DND-41 (cell line): Measurements from ENCODE around the gene PCDH1.
A peak's percentile ranks its signal among the peaks of the same experiment; 100 is the strongest.

ENCODE experiments used
- CTCF ChIP-seq: IDR thresholded peaks from 2 replicates; pipeline ENCODE4 v1.5.1; 2012; ENCODE audit warnings: borderline replicate concordance, low read length, moderate library complexity, mild to moderate bottlenecking; ENCODE audit not compliant: poor library complexity, severe bottlenecking; ENCODE audit errors: extremely low read depth
- EZH2 ChIP-seq: IDR thresholded peaks from 3 replicates; pipeline ENCODE4 v1.6.1; 2012; ENCODE audit warnings: borderline replicate concordance, low read depth, mild to moderate bottlenecking, moderate library complexity, low read length, inconsistent platforms; ENCODE audit not compliant: severe bottlenecking

DNA sequence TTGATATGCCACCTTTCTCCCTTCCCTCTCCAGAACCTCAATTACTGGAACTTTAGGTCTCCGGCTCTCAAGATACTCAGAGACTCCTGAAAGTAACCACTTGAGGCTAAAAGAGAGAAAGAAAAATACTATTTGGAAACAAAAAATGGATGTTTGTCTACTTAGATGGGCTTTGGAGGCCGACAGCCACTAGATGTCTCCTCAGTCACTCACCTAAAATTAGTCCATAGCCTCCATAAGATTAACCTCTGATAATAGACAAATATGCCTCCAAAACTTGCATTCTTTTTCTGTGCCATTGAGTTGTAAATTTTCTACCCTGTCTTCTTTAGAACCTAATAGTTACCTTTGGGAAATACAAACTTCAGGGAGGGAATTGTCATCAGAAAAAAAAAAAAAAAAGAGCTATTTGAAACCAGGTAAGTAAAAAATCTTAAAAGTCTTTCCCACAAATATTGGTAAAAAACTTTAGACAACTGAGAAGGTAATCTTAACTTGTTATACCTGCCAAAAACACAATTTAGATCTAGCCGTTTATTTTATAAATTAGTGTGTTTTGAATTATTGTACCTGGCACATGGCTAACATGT is 11.2 kb upstream of the PCDH1 start:
- TF ChIP-seq EZH2 (no peak), CTCF (peak; percentile 42)
